AG08395 (cell line): Measurements from ENCODE around the gene ENAH.
"Not testable (repeated sequence)": the region's sequence is repeated elsewhere in the genome, so short reads cannot be mapped to it uniquely, and the experiment has no call there.

Experiments used
- DNase-seq: peaks from one replicate; pipeline ENCODE4 v3.0.0; 2012; ENCODE audit warnings: mixed read lengths, low spot score

The ENAH gene

DNA sequence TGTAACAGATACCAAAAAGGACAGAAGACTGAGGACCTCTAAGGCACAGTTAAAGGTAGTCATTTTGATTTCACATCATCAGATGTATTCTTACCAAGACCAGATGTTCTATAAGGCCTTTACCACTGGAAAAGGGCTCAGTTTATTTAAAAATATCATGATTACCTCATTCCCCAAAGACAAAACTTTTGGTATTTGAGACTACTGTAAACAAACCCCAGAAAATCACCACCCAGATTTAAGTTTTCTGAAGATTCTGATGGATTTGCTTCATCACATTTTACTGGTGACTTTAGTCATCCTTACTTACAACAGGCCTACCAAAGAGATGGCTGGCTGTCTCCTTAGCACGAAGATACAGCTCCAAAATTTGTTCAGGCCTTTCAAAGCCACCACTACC lies 8.3 kb downstream of the ENAH start:
- no peak for DNase-seq

DNA sequence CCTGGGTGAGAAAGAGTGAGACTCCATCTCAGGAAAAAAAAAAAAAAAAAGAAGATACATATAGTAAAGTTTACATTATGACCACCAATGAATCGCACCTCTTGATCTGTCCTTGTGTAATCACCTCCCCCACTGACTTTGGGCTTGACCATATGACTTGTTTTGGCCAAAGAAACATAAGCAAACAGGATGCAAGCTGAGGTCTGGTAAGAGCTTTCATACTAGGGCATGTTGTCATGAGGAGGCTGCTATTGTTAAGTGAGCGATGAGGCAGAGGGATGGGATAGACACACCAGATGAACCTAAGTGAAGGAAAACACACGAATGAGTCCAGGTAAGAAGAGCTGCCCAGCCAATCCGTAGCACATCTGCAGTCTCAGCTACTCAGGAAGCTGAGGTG lies 10.7 kb downstream of the ENAH start:
- no peak for DNase-seq

DNA sequence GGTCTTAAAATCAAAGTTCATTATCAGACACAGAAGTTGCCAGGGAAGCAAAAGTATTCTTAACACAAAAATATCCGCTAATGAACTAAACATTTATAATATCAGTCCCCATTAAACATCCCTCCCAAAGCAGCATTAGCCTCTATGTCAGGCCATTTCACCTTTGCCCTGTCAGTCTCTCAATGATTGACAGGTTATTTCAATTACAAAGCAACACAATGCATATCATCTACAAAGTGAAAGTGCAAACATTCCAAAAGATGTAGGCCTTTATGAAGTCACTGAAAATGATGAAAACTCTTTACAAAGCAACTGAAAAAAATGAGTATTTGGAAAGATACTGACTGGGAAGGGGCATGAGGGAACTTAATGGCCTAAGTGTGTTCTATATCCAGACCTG lies 14.1 kb downstream of the ENAH start:
- no peak for DNase-seq

DNA sequence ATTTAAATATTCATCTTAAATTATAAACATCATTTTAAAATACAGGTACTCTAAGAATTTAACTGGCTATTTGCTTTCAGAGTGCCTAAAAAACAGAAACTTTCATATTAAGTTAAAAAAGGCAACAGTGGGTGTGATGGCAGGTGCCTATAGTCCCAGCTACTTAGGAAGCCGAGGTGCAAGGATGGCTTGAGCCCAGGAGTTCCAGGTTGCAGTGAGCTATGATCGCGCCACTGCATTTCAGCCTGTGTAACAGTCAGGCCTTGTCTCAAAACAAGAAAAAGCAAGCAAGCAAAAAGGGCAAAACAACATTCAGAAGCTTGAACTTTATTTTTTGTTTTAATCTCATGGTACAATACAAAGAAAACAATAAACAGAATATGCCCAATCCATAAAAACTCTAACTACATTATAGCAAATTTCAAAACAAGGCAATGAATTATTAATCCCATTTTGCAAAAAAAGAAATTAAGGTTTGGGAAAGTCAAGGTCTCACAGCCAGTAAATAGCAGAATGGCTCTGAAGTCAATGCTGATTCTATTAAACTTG lies 15.2 kb downstream of the ENAH start:
- DNase-seq = no peak

- DNase-seq = not testable (repeated sequence)
Observed at GRCh38 chr1:225636992-225637391, 15.9 kb downstream of the ENAH start.

- DNase-seq = no peak
Observed at GRCh38 chr1:225635649-225636048, 17.3 kb downstream of the ENAH start.

- DNase-seq = not testable (repeated sequence)
Observed at GRCh38 chr1:225632836-225633235, 20.1 kb downstream of the ENAH start.

- DNase-seq = peak; percentile 39
Observed at GRCh38 chr1:225631021-225631663, 21.8 kb downstream of the ENAH start.

DNA sequence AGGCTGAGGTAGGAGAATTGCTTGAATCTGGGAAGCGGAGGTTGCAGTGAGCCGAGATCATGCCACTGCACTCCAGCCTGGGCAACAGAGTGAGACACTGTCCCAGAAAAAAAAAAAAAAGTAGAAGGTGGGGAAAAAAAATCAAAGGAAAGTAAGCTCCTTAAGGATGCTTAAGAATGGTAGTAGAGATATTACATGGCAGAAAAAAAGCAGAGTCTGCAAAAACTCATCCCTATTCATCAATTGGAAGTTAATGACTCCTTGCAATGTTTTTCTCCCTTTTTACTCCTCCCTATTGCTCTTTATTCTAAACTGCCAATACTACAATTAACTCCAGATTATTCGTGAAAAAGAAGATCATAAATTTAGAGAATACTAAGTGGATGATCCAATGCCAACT lies 23.4 kb downstream of the ENAH start:
- no peak for DNase-seq

DNA sequence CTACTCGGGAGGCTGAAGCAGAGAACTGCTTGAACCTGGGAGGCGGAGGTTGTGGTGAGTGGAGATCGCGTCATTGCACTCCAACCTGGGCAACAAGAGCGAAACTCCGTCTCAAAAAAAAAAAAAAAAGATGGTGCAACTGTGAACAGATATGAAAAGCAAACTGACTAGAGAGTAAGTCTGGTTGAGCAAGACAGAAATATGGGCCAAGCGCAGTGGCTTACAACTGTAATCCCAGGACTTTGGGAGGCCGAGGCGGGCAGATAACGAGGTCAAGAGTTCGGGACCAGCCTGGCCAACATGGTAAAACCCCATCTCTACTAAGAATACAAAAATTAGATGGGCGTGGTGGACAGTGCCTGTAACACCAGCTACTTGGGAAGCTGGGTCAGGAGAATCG lies 24.1 kb downstream of the ENAH start:
- not testable (repeated sequence) for DNase-seq

DNA sequence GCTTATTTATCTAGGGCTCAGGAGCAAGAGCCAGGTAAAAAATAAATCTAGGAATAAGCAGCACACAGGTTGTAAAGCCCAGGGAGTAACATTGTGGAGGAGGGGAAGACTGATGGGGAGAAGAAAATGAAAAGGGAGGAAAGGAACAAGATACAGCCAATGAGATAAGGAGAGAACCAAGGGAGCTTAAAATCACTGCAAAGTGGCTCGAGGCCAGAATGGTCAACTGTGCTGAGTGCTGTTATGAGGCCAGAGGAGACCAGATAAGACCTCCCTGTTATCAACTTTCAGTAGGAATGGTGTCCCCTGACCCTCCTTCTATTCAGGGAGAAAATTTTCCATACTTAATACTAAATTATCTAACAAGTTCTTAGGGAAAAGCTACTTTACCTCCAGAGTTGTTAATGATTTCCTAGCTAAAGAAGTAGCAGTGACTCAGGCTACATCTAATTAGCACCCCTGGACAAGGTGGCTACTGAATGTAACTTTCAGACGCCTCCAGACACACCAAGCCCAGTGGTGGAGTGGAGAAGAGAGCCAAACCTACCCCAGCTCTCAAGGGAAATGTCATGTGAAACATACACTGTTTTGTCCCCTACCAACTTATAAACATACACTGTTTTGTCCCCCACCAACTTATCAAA lies 25.5 kb downstream of the ENAH start:
- no peak for DNase-seq

DNA sequence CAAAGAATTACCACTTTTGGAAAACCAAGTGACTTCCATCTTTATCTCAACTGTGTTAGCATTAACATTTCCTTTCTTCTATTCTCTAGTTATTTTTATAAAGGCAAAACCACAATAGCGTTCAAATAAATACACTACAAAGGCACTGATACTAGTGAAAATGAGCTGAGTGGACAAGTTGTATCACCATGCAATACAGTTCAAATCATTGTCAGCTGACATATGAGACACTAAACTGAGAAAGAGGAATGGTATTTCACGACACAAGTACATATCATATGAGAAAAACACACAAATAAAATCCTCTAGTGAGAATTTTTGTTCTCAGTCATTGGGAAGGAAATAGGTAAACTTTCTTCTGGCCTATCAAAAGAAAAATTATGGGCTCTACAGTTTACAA lies 26.2 kb downstream of the ENAH start:
- DNase-seq = no peak

- no peak for DNase-seq
Observed at GRCh38 chr1:225617956-225618355, 35.0 kb downstream of the ENAH start.

DNA sequence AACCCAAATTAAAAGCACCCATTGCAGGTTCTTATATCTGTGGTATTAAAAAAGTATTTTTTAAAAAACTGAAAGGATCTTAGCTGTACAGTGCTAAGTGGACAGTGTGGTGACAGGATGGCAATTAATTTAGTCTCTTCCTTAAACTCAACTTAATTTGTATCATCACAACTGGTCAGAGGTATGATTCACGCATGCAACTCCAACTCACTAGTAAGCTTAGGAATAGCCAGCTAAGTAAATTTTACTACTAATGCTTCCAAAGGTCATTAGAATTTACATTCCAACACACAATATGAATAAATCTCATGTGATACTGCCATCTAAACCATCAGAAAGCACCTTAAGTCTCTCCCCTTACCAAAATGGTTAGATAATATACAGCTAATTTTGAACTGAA lies 35.4 kb downstream of the ENAH start:
- no peak for DNase-seq

GRCh38 chr1:225615403-225615790 lies 37.5 kb downstream of the ENAH start:
- DNase-seq = not testable (repeated sequence)

DNA sequence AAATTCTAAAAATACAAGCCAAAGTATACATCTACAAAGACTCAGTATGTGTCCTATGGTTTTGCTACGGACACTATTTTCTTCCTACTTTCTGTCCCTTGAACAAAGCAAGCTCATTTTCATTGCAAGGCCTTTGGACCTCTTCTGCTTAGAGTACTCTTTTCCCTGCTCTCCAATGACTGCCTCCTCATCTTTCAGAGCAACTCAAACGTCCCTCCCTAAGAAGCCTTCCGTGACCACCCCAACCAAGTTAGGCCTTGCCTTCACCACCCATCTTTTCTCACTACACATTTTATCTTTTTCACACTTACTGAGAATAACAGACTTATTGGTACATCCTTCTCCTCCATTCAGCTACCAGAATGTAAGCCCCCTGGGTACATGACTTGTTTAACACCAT lies 39.9 kb downstream of the ENAH start:
- DNase-seq = no peak

- no peak for DNase-seq
Observed at GRCh38 chr1:225612287-225612686, 40.6 kb downstream of the ENAH start.

GRCh38 chr1:225611537-225612223 lies 41.2 kb downstream of the ENAH start:
- no peak for DNase-seq

GRCh38 chr1:225610539-225610938 lies 42.4 kb downstream of the ENAH start:
- DNase-seq = no peak

DNA sequence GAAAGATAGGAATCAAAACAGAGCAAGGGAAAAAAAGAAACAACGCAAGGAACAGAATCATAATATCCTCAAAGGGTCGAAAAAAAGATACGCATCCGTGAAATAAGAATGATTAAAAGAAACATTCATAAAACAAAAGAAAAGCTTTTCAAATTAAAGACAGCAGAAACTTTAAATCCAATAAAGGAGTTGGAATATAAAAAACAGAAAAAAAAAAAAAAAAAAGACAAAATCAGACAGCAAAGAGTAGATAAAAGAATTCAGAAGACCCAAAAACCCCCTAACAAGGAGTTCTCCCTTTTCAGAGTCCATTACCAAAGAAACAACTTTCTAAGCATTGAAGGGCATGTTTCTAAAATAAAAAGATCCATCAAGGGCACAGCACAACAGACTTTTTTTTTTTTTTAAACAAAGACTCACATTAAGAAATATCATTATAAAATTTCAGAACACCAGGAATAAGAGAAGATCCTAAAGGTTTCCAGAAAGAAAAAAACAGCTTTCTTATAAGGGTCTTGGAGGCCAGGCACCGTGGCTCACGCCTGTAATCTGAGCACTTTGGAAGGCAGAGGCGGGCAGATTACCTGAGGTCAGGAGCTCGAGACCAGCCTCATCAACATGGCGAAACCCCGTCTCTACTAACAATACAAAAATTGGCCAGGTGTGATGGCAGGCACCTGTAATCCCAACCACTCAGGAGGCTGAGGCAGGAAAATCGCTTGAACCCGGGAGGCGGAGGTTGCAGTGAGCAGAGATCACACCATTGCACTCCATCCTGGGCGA lies 44.7 kb downstream of the ENAH start:
- no peak for DNase-seq

GRCh38 chr1:225607355-225607754 lies 45.6 kb downstream of the ENAH start:
- no peak for DNase-seq
